ENCODE results near the gene LRIG2.

The LRIG2 gene

DNA sequence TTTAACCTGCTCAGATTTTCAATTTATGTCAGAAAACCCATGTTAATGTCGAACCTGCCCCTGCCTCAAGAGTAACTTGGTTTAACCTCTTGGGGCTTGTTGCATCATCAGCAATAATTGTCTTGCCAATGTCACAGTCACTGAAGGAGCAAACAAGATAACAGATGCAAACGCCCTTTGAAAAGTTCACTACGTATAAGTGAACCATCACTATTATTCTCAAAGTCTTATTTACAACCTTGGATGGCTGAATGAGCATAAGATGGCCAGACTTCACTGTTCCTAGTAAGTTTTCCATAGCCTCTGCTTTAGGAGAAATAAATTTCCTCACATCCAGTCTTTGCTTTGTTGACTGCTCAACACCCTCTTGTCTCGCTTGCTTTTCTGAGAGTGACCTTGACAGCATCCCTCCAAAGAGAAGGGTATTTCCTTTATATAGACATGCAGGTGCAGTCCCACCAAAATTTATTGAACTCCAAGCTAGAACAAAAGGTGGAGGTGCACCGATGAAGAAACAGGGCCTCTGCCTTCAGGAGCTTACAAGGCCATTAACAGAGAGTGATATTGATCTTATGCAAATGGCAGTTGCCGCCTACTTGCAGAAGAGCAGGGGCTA lies 749 bp upstream of the LRIG2 start:
- Histone ChIP-seq H3K4me3 (ENCODE audit: low read depth, low read length) (peak overlapping the region; percentile 95), H3K27ac (ENCODE audit: extremely low read depth, low read depth, low read length) (peak overlapping the region; percentile 25), H3K36me3 (ENCODE audit: control insufficient read depth in 2 of 2, insufficient read depth in 1 of 2, low read length in 2 of 2) (peaks cover 4 to 7% of the 10 kb centered on the region in 2 experiments; a peak in 2 of 3 replicates), H3K9me3 (ENCODE audit: control insufficient read depth, insufficient read depth, low read depth, low read length) (no peaks in the 10 kb centered on the region), H3K4me1 (ENCODE audit: control insufficient read depth, insufficient read depth, low read length) (0 out of 2 replicates have a peak, but pooled peaks cover 2% of the 10 kb centered on the region)
- ChIA-PET CTCF (interaction anchor here (0.5 to 2.9 kb wide), 67 partner anchors 8 to 1885 kb away, joined by 3 to 58 read pairs (median 4); partner anchors contain the start of gene PPM1J), POLR2A (interaction anchor here (0.5 to 1.9 kb wide), 13 partner anchors 10 to 866 kb away, joined by 3 to 19 read pairs (median 5); partner anchors contain the start of genes RSBN1 and SLC16A1)
- TF ChIP-seq PRDM1 (tag by site-specific recombination; IDR thresholded peaks at IDR 0.05): peak; percentile 45; the same call in 1 of the 2 replicates
- no peak for TF ChIP-seq YY2 (tag by site-specific recombination; IDR thresholded peaks at IDR 0.05)
- TF ChIP-seq ZNF701 (tag by site-specific recombination; IDR thresholded peaks at IDR 0.05): no peak
- TF ChIP-seq ZNF776 (tag by site-specific recombination; IDR thresholded peaks at IDR 0.05; ENCODE audit: borderline replicate concordance): no peak
- peak; percentile 74 for TF ChIP-seq ZFHX2 (tag by site-specific recombination; conservative IDR thresholded peaks at IDR 0.05)
- TF ChIP-seq ZNF37A (tag by site-specific recombination; IDR thresholded peaks at IDR 0.05): no peak
- no peak for TF ChIP-seq TRIM28 (IDR thresholded peaks at IDR 0.05; ENCODE audit: borderline replicate concordance, low read length)
- no peak for TF ChIP-seq ZNF311 (tag by site-specific recombination; IDR thresholded peaks at IDR 0.05; ENCODE audit: borderline replicate concordance)
- no peak for TF ChIP-seq ZNF623 (tag by site-specific recombination; IDR thresholded peaks at IDR 0.05)
- TF ChIP-seq, protein P1, sequence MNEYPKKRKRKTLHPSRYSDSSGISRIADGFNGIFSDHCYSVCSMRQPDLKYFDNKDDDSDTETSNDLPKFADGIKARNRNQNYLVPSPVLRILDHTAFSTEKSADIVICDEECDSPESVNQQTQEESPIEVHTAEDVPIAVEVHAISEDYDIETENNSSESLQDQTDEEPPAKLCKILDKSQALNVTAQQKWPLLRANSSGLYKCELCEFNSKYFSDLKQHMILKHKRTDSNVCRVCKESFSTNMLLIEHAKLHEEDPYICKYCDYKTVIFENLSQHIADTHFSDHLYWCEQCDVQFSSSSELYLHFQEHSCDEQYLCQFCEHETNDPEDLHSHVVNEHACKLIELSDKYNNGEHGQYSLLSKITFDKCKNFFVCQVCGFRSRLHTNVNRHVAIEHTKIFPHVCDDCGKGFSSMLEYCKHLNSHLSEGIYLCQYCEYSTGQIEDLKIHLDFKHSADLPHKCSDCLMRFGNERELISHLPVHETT (tag by site-specific recombination; IDR thresholded peaks at IDR 0.05): 0 out of 2 replicates have a peak, but pooled peaks have one; percentile 13
- TF ChIP-seq ZNF473 (tag by site-specific recombination; IDR thresholded peaks at IDR 0.05): no peak
- TF ChIP-seq ZNF664 (tag by site-specific recombination; IDR thresholded peaks at IDR 0.05): no peak
- peak; percentile 44; the same call in 1 of the 2 replicates for TF ChIP-seq OSR2 (tag by site-specific recombination; IDR thresholded peaks at IDR 0.05)
- TF ChIP-seq, protein P2, sequence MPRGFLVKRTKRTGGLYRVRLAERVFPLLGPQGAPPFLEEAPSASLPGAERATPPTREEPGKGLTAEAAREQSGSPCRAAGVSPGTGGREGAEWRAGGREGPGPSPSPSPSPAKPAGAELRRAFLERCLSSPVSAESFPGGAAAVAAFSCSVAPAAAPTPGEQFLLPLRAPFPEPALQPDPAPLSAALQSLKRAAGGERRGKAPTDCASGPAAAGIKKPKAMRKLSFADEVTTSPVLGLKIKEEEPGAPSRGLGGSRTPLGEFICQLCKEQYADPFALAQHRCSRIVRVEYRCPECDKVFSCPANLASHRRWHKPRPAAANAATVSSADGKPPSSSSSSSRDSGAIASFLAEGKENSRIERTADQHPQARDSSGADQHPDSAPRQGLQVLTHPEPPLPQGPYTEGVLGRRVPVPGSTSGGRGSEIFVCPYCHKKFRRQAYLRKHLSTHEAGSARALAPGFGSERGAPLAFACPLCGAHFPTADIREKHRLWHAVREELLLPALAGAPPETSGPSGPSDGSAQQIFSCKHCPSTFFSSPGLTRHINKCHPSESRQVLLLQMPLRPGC (tag by site-specific recombination; IDR thresholded peaks at IDR 0.05): no peak
- TF ChIP-seq ZSCAN18 (tag by site-specific recombination; IDR thresholded peaks at IDR 0.05): no peak
- TF ChIP-seq ZNF792 (tag by site-specific recombination; IDR thresholded peaks at IDR 0.05): no peak
- TF ChIP-seq, protein P3, sequence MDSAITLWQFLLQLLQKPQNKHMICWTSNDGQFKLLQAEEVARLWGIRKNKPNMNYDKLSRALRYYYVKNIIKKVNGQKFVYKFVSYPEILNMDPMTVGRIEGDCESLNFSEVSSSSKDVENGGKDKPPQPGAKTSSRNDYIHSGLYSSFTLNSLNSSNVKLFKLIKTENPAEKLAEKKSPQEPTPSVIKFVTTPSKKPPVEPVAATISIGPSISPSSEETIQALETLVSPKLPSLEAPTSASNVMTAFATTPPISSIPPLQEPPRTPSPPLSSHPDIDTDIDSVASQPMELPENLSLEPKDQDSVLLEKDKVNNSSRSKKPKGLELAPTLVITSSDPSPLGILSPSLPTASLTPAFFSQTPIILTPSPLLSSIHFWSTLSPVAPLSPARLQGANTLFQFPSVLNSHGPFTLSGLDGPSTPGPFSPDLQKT (IDR thresholded peaks at IDR 0.05; ENCODE audit: borderline replicate concordance, low read depth, low read length): no peak
- 0 out of 2 replicates have a peak, but pooled peaks have one; percentile 27 for TF ChIP-seq BCL11B (tag by site-specific recombination; IDR thresholded peaks at IDR 0.05; ENCODE audit: low read depth)
- TF ChIP-seq, protein P4, sequence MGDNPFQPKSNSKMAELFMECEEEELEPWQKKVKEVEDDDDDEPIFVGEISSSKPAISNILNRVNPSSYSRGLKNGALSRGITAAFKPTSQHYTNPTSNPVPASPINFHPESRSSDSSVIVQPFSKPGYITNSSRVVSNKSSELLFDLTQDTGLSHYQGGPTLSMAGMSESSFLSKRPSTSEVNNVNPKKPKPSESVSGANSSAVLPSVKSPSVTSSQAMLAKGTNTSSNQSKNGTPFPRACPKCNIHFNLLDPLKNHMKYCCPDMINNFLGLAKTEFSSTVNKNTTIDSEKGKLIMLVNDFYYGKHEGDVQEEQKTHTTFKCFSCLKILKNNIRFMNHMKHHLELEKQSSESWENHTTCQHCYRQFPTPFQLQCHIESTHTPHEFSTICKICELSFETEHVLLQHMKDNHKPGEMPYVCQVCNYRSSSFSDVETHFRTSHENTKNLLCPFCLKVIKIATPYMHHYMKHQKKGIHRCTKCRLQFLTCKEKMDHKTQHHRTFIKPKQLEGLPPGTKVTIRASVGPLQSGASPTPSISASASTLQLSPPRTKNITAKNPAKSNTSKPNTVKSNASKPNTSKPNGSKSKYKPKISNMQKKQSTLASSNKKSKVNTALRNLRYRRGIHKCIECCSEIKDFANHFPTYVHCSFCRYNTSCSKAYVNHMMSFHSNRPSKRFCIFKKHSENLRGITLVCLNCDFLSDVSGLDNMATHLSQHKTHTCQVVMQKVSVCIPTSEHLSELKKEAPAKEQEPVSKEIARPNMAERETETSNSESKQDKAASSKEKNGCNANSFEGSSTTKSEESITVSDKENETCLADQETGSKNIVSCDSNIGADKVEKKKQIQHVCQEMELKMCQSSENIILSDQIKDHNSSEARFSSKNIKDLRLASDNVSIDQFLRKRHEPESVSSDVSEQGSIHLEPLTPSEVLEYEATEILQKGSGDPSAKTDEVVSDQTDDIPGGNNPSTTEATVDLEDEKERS (tag by site-specific recombination; IDR thresholded peaks at IDR 0.05): no peak
- peak; percentile 48; the same call in 1 of the 2 replicates for TF ChIP-seq KLF17 (tag by site-specific recombination; IDR thresholded peaks at IDR 0.05)
- TF ChIP-seq ZNF610 (tag by site-specific recombination; IDR thresholded peaks at IDR 0.05; ENCODE audit: borderline replicate concordance): no peak
- TF ChIP-seq ZIC2 (tag by site-specific recombination; IDR thresholded peaks at IDR 0.05): no peak
- no peak for TF ChIP-seq ZNF501 (tag by site-specific recombination; IDR thresholded peaks at IDR 0.05)
- no peak for TF ChIP-seq ZNF677 (tag by site-specific recombination; IDR thresholded peaks at IDR 0.05)

Measured in HEK293 (cell line).